ENCODE results near the gene CRLF1. TPM values are rescaled to one million over a fixed set of nuclear protein-coding genes. Genes with fewer than 3 reads are reported as not detected.

Gene CRLF1
- total RNA-seq: 10 to 100 TPM; 10.4 to 10.5 TPM
- polyA plus RNA-seq (2013, experiment 1 of 2): 9.9 TPM
- polyA plus RNA-seq (2013, experiment 2 of 2): 11.0 TPM
- long read RNA-seq, experiment 1, partial matches to known transcripts: 0 of 7 reads
- long read RNA-seq, experiment 1, other reads (novel, unspliced or antisense): 5 of 7 reads
- long read RNA-seq, experiment 2, partial matches to known transcripts: 1 of 5 reads
- long read RNA-seq, experiment 2, other reads (novel, unspliced or antisense): 2 of 5 reads
- long read RNA-seq, experiment 3, partial matches to known transcripts: 1 of 16 reads
- long read RNA-seq, experiment 3, other reads (novel, unspliced or antisense): 15 of 16 reads
- long read RNA-seq, experiment 4, partial matches to known transcripts: 0 of 1 reads
- long read RNA-seq, experiment 4, other reads (novel, unspliced or antisense): 1 of 1 reads

- TF ChIP-seq CTCF (conservative IDR thresholded peaks at IDR 0.05): no peak
- Histone ChIP-seq H3K27me3 (ENCODE audit: control insufficient read depth, insufficient read depth, low read length, poor library complexity, severe bottlenecking) (peaks cover 95% of the 10 kb centered on the region), H3K27ac (ENCODE audit: low read depth, low read length) (no peak within 1 kb of the TSS), H3K36me3 (ENCODE audit: control insufficient read depth, insufficient read depth, low read length) (no peaks in the 10 kb centered on the region), H3K9me3 (ENCODE audit: control insufficient read depth, low read length) (no peaks in the 10 kb centered on the region), H3K9ac (ENCODE audit: extremely low read depth, low read length, poor library complexity, severe bottlenecking) (no peak within 1 kb of the TSS), H3K4me1 (ENCODE audit: control insufficient read depth, insufficient read depth, low read length) (peaks cover 6% of the 10 kb centered on the region), H3K4me3 (ENCODE audit: low read length) (no peak within 1 kb of the TSS)
- DNase-seq: peak; percentile 53
- no peak within 1 kb of the TSS for H3K27ac Mint-ChIP-seq
- H3K9me3 Mint-ChIP-seq: no peaks in the 10 kb centered on the region
- 1 to 2% methylated on average over 19 to 111 of the region's 116 CpGs for WGBS, 2 experiments (ENCODE audit: insufficient coverage in 1 of 2, insufficient read length in 1 of 2)
- H3K36me3 Mint-ChIP-seq (ENCODE audit: low read depth): no peaks in the 10 kb centered on the region
- peaks cover 19% of the 10 kb centered on the region for H3K4me1 Mint-ChIP-seq
- H3K27me3 Mint-ChIP-seq (ENCODE audit: insufficient read depth): peaks cover 81% of the 10 kb centered on the region
- peak within 1 kb of the TSS; percentile 46 for H3K4me3 Mint-ChIP-seq
These were observed at the start of gene CRLF1 for GRCh38 chr19:18606281-18607225. CRLF1 (minus strand) TSS chr19:18606799; CDS start chr19:18606656, 143 bp downstream.

GRCh38 chr19:18655173-18655844, 48.7 kb upstream of the CRLF1 start:
- Histone ChIP-seq H3K27me3 (ENCODE audit: control insufficient read depth, insufficient read depth, low read length, poor library complexity, severe bottlenecking) (no peaks in the 10 kb centered on the region), H3K9me3 (ENCODE audit: control insufficient read depth, low read length) (no peaks in the 10 kb centered on the region), H3K27ac (ENCODE audit: low read depth, low read length) (no peak overlapping the region), H3K9ac (ENCODE audit: extremely low read depth, low read length, poor library complexity, severe bottlenecking) (no peak overlapping the region), H3K36me3 (ENCODE audit: control insufficient read depth, insufficient read depth, low read length) (no peaks in the 10 kb centered on the region), H3K4me1 (ENCODE audit: control insufficient read depth, insufficient read depth, low read length) (peaks cover 11% of the 10 kb centered on the region), H3K4me3 (ENCODE audit: low read length) (no peak overlapping the region)
- H3K36me3 Mint-ChIP-seq (ENCODE audit: low read depth): peaks cover 1% of the 10 kb centered on the region
- no peaks in the 10 kb centered on the region for H3K9me3 Mint-ChIP-seq
- 94 to 95% methylated on average over 12 to 13 of the region's 13 CpGs for WGBS, 2 experiments (ENCODE audit: insufficient coverage in 1 of 2, insufficient read length in 1 of 2)
- H3K4me1 Mint-ChIP-seq: peaks cover 15% of the 10 kb centered on the region
- H3K27ac Mint-ChIP-seq: no peak overlapping the region
- no peak for TF ChIP-seq CTCF (conservative IDR thresholded peaks at IDR 0.05)
- no peak overlapping the region for H3K4me3 Mint-ChIP-seq
- no peaks in the 10 kb centered on the region for H3K27me3 Mint-ChIP-seq (ENCODE audit: insufficient read depth)
- DNase-seq: peak; percentile 34

GRCh38 chr19:18654469-18654868, 47.9 kb upstream of the CRLF1 start:
- TF ChIP-seq CTCF (conservative IDR thresholded peaks at IDR 0.05): no peak
- WGBS, 2 experiments (ENCODE audit: insufficient coverage in 1 of 2, insufficient read length in 1 of 2): 92 to 94% methylated on average over 7 of the region's 7 CpGs
- Mint-ChIP-seq H3K9me3 (no peaks in the 10 kb centered on the region), H3K27me3 (ENCODE audit: insufficient read depth) (no peaks in the 10 kb centered on the region), H3K4me1 (peaks cover 24% of the 10 kb centered on the region), H3K36me3 (ENCODE audit: low read depth) (peaks cover 1% of the 10 kb centered on the region), H3K27ac (no peak overlapping the region), H3K4me3 (no peak overlapping the region)
- DNase-seq: no peak
- Histone ChIP-seq H3K36me3 (ENCODE audit: control insufficient read depth, insufficient read depth, low read length) (no peaks in the 10 kb centered on the region), H3K4me1 (ENCODE audit: control insufficient read depth, insufficient read depth, low read length) (peaks cover 19% of the 10 kb centered on the region), H3K9ac (ENCODE audit: extremely low read depth, low read length, poor library complexity, severe bottlenecking) (no peak overlapping the region), H3K27me3 (ENCODE audit: control insufficient read depth, insufficient read depth, low read length, poor library complexity, severe bottlenecking) (no peaks in the 10 kb centered on the region), H3K27ac (ENCODE audit: low read depth, low read length) (no peak overlapping the region), H3K9me3 (ENCODE audit: control insufficient read depth, low read length) (no peaks in the 10 kb centered on the region), H3K4me3 (ENCODE audit: low read length) (no peak overlapping the region)
